GM12865 (cell line): ENCODE results near the gene ROR1.
A peak's percentile ranks its signal among the peaks of the same experiment; 100 is the strongest.

Source experiments
- DNase-seq: peaks from one replicate; pipeline ENCODE4 v3.0.0; 2010; ENCODE audit warnings: low read depth
- H3K4me3 ChIP-seq: 2 replicates; pipeline ENCODE4 v1.5.1; 2011; ENCODE audit warnings: mild to moderate bottlenecking, low read depth, low read length, control low read depth
- CTCF ChIP-seq: IDR thresholded peaks from 2 replicates; pipeline ENCODE4 v1.5.1; 2011; ENCODE audit warnings: low read length, control low read depth, low read depth, inconsistent platforms; ENCODE audit not compliant: insufficient read depth; ENCODE audit errors: missing control alignments

Gene ROR1

DNA sequence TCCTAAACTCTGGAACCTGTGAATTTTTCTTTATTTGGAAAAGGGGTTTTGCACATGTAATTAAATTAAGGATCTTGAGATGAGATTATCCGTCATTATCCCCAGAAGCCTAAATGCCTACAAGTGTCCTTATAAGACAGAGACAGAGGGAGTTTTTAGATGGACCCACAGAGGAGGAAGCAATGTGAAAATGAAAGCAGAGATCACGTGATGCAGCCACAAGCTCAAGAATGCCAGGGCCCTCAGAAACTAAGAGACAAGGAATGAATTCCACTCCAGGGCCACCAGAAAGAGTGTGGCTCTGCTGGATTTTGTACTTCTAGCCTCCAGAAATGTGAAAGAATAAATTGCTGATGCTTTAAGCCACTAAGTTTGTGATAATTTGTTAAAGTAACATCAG, 246.0 kb downstream of the ROR1 start:
- peak; percentile 42 for DNase-seq
- H3K4me3 ChIP-seq, result no peak overlapping the region
- no peak for TF ChIP-seq CTCF

DNA sequence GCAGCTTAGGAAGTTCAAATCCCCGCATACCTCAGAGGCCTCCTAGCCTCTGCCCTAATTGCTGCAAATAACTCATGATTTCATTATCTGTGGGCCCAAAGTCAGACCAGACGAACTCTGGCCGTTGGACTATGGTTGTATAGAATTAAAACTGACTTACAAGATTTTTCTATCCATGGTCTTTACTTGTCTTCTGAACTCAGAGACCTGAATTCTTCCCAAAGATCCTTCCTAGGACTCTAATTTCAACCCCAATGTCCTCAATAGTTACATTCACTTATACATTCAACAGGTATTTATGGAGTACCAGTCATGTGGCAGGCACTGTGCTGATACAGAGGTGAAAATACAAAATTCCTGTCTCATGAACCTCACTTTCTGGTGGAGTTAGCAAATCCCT, 247.2 kb downstream of the ROR1 start:
- no peak for TF ChIP-seq CTCF
- no peak for DNase-seq
- no peak overlapping the region for H3K4me3 ChIP-seq

DNA sequence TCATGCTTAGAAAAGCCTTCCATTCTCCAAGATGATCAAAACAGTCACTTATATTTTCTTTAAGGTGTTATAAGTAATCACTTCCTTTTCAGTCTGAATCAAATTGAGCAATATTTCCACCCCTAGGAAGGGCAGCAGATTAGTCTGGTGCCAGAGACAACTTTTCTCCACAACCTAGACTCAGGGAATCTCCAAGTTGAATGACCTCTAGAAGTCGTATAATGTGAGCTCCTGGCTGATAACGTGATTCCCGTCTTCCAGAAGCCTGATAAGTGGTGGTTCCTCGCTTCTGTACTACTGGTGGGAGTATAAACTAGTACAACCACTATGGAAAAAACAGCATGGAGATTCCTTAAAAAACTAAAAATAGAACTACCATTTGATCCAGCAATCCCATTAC, 251.2 kb downstream of the ROR1 start:
- DNase-seq, result no peak
- no peak overlapping the region for H3K4me3 ChIP-seq
- TF ChIP-seq CTCF, result no peak

GRCh38 chr1:64029037-64029436, 255.2 kb downstream of the ROR1 start:
- no peak for DNase-seq
- TF ChIP-seq CTCF, result no peak
- no peak overlapping the region for H3K4me3 ChIP-seq

GRCh38 chr1:64030411-64030810, 256.6 kb downstream of the ROR1 start:
- TF ChIP-seq CTCF, result no peak
- no peak for DNase-seq
- H3K4me3 ChIP-seq, result no peak overlapping the region

DNA sequence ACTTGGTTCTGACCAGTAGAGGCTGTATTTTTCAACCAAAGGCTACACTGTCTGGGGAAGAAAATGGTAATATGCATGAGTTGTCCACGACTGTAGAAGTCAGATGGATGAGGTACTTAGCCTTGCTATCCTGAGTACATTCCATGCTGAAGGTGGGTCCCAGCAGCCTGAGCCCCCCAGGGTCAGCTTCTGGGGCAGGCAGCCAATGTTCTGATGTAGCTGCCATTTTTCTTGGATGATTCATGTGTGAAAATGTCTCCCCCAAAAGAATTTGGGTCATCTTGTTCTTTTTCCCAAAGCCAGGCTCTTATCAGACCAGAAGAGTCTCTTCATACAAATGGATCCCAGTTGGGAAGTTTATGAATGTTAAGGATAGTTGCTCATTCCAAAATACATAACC, 257.4 kb downstream of the ROR1 start:
- no peak overlapping the region for H3K4me3 ChIP-seq
- DNase-seq, result no peak
- no peak for TF ChIP-seq CTCF

DNA sequence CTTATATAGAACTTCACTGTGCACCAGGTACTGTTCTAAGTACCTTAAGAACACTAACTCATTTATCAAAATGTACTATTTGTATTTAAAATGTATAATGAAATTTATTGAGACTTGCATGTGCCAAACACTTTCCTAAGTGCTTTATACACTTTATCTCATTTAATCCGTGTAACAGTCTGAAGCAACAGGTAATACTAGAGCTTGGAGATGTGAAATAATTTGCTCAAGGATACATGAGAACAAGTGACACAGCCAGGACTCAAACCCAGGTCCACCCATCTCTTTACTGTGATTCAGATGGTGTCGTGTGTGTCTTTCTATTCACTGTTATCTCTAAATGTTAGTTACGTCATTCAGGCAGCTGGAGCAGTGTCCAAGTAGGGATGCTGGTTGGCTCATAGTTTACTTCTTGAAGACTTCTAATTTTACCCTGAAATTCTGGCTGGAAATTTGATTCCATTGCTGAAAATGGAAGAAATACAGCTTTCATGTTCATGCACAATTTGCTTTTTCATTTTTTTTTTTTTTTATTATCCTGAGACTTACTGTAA, 259.9 kb downstream of the ROR1 start:
- no peak for TF ChIP-seq CTCF
- DNase-seq, result no peak
- H3K4me3 ChIP-seq, result no peak overlapping the region
